ES-I3 (cell line): Measurements from ENCODE around the gene EOMES.
"Not testable (repeated sequence)": the region's sequence is repeated elsewhere in the genome, so short reads cannot be mapped to it uniquely, and the experiment has no call there.

ENCODE experiments used
- H3K36me3 ChIP-seq: 2 replicates; pipeline ENCODE4 v1.6.1; 2013; ENCODE audit warnings: mild to moderate bottlenecking, low read length, control low read depth, moderate library complexity; ENCODE audit not compliant: insufficient read depth
- H3K4me1 ChIP-seq: 2 replicates; pipeline ENCODE4 v1.6.1; 2013; ENCODE audit warnings: mild to moderate bottlenecking, control low read depth, low read length; ENCODE audit not compliant: insufficient read depth
- H3K9ac ChIP-seq: 2 replicates; pipeline ENCODE4 v1.6.1; 2013; ENCODE audit warnings: low read depth, mild to moderate bottlenecking, low read length, moderate library complexity
- H3K9me3 ChIP-seq: 2 replicates; pipeline ENCODE4 v1.6.1; 2013; ENCODE audit warnings: mild to moderate bottlenecking, low read length, moderate library complexity; ENCODE audit not compliant: control insufficient read depth, insufficient read depth

EOMES gene

DNA sequence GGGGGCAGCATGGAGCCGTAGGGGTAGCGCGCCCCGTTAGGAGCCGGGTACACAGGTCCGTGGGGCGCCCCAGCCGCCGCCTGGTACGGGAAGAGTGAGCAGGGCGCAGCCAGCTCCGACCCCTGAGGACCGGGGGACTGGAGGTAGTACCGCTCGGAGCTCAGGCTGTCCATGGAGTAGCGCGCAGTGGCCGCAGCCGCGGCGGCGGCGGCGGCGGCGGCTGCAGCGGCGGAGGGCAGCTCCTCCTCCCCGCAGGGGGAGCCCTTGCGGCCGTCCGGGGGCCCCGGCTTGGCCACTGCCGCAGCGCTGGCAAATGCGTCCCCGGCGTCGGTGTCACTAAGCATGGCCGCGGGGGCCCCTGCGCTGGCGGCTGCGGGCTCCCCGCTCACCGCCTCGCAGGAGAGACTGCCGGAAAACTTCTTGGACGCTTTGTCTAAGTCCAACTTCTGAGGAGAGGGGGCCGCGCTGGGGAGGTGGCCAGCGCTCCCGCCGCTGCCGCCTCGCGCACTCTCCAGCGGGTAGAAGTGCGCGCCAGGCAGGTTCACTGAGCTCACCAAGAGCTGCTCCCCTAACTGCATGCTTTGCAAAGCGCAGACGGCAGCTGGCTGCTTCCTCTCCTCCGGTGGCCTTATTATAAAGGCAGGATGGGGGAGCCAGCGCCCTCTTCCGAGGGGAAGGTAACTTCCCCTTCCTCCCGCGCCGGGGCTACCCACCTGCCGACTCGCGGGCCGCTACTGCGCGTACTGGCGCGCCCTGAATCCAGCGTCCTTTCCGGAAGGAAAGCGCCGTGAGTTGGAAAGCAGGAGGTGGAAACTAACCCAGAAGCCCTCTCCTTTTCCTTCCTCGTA lies at the start of gene EOMES:
TSS of gene EOMES (minus strand) at position 607 of the 848 bp plus-strand sequence. CDS start at position 578, 29 bp downstream.
- Histone ChIP-seq H3K36me3 (no peaks in the 10 kb centered on the region; the same call in 1 of the 2 replicates), H3K9me3 (no peaks in the 10 kb centered on the region), H3K9ac (peak within 1 kb of the TSS; percentile 69), H3K4me1 (peaks cover 9% of the 10 kb centered on the region)

DNA sequence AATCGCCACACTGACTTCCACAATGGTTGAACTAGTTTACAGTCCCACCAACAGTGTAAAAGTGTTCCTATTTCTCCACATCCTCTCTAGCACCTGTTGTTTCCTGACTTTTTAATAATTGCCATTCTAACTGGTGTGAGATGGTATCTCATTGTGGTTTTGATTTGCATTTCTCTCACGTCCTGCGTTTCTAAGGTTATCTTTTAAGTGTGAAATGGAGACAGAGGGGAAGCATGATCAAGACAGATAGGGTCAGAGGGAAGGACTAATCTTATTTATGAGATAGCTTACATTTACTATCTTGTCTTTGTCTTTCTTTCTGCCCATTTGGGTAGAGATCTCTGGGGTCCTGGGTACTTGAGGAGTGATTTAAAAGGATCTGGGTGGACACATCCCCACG lies 48.3 kb upstream of the EOMES start:
- not testable (repeated sequence) for H3K9ac ChIP-seq
- peaks cover 12% of the 10 kb centered on the region for H3K4me1 ChIP-seq

DNA sequence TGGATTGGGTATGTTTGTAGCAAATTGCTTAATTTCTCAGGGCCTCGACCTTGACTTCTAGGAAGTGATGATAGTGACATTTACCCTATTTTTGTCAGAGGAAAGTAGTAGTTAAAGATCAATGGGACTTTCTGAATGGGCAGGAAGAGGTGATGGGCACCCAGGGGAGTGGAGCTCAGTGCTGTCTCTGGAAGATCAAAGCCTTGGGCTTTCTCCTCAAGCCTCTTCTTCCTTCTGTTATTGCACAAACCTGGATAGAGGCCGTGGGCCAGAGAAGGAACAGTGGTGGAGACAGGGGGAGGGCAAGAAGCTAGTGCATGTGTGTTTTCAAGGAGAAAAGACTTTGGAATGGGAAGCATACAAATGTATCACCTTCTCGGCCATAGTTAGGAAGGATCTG lies 44.9 kb upstream of the EOMES start:
- Histone ChIP-seq H3K9ac (no peak overlapping the region), H3K4me1 (peaks cover 12% of the 10 kb centered on the region), H3K9me3 (no peaks in the 10 kb centered on the region), H3K36me3 (no peaks in the 10 kb centered on the region)

More for the DNA sequence above, 48.3 kb upstream of the EOMES start:
- not testable (repeated sequence) for H3K36me3 ChIP-seq, H3K9me3 ChIP-seq

DNA sequence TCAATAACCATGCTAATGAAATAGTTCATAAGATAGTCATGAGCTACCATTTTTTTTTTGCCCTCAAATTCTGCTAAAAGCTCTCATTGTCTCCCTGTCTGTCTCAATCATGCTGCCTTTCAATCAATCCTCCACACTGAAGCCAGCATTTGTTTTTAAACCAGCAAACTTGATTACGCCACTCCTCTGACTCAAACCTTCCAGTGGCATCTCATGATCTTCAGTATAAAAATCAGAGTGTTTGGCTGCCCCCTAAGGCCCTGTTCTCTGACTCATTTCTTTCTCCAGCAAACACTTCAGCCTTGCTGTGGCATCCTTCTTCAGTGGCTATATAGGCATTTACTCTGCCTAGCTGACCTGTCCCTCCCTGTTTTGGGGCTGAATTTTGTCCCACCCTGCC lies 36.0 kb upstream of the EOMES start:
- Histone ChIP-seq H3K9ac (no peak overlapping the region), H3K36me3 (no peaks in the 10 kb centered on the region), H3K4me1 (no peaks in the 10 kb centered on the region), H3K9me3 (no peaks in the 10 kb centered on the region)

DNA sequence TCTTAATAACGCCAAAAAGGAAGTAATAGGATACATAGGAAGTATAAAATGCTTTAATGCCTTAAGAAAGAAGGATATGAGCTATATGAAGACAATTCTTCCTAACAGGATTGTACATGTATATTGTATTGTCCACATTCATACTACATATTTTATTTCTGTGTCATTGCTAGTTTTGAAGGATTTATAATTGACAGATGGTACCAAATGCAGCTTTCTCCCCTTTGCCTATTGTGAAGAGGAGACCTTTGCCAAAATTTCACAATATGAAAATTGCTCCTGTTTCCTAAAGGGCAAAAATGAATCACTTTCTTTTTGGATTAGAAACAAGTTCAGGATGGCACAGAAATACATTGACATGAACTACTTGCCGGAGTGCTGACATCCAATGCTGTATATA lies 34.8 kb upstream of the EOMES start:
- Histone ChIP-seq H3K9ac (no peak overlapping the region), H3K4me1 (no peaks in the 10 kb centered on the region), H3K9me3 (no peaks in the 10 kb centered on the region; the same call in 1 of the 2 replicates)

DNA sequence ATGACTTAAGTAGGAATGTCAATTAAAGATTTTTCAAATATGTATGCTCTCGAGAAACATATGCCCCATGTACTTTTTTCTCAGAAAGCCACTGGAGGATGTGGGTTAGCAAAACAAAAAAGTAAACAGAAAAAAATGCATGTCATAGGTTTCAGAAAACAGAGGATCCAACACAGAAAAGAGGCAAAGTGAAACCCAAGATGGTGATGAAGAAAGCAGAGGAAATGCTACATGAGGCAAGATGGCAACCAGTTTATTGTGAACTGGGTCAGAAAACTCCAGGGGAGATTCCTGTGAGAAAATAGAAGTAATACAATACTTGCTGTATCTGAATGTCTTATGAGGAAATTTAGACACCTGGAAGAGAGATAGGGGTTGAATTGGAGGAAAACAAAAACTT lies 30.8 kb upstream of the EOMES start:
- H3K36me3 ChIP-seq = no peaks in the 10 kb centered on the region
- H3K9me3 ChIP-seq = no peaks in the 10 kb centered on the region; the same call in 1 of the 2 replicates
- no peak overlapping the region for H3K9ac ChIP-seq
- no peaks in the 10 kb centered on the region for H3K4me1 ChIP-seq

More for the DNA sequence above, 34.8 kb upstream of the EOMES start:
- H3K36me3 ChIP-seq = no peaks in the 10 kb centered on the region

DNA sequence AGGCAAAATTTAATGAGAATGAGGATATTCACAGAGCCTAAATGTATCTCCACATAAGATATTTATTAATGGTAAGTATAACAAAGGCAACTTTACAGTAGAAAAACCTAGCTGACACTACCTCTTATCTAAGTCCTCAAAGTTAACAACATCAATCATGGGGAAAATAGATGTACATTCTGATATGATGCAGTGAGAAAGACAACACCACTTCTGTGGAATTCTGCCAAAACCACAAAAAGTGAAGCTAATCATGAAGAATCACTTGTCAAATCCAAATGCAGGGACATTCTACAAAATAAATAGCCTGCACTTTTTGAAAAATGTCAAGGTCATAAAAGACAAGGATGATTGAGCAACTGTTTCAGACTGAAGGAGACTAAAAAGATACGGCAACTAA lies 27.5 kb upstream of the EOMES start:
- Histone ChIP-seq H3K9ac (no peak overlapping the region), H3K9me3 (no peaks in the 10 kb centered on the region; the same call in 1 of the 2 replicates), H3K36me3 (no peaks in the 10 kb centered on the region), H3K4me1 (no peaks in the 10 kb centered on the region)

DNA sequence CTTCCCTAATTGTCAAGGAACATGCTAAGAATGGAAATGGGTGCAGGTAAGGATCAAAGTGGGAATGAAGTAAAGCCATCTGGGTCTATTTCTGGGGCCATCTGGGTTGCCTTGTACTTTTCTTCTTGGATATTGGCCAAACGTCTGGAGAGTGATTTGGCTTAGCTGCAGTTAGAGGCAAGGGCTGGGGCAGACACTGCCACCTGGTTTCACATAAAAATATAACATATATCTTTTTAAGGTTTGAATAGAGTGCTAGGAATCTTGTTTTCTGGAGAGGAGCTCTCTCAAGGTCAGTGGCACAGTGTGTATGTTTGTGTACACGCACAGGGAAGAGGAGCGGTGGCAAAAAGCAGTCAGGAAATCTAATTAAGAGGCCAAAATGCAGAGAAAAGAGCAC lies 24.7 kb upstream of the EOMES start:
- Histone ChIP-seq H3K9ac (no peak overlapping the region), H3K36me3 (no peaks in the 10 kb centered on the region), H3K4me1 (no peaks in the 10 kb centered on the region), H3K9me3 (no peaks in the 10 kb centered on the region)

DNA sequence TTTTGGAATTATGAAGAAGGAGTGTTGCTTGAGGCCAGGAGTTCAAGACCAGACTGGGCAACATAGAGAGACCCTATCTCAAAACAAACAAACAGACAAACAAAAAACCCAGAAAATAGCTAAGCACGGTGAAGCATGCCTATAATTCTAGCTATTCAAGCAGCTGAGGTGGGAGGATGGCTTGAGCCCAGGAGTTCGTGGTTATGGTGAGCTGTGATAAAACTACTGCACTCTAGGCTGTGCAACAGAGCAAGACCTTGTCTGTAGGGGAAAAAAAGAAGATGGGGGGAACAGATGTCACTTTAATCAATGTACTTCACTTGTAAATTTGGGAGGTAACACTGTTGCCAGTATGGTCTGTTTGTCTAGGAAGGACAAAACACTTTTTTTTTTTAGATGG lies 18.7 kb upstream of the EOMES start:
- H3K9me3 ChIP-seq = no peaks in the 10 kb centered on the region
- no peaks in the 10 kb centered on the region for H3K36me3 ChIP-seq
- no peaks in the 10 kb centered on the region for H3K4me1 ChIP-seq

DNA sequence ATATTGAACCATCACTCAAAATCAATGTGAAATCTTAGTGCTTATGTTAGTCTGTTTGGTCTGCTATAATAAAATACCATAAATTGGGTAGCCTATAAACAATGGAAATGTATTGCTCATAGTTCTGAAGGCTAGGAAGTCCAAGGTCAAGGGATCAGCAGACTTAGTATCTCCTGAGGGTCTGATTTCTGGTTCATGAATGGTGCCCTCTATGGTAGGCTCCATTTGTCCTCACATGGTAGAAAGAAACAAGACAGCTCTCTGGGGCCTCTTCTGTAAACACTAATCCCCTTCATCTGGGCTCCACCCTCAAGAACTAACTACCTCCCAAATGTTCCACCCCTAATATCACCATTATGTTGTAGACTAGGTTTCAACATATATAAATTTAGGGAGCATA lies 15.0 kb upstream of the EOMES start:
- no peaks in the 10 kb centered on the region for H3K4me1 ChIP-seq
- no peak overlapping the region for H3K9ac ChIP-seq
- no peaks in the 10 kb centered on the region for H3K36me3 ChIP-seq
- H3K9me3 ChIP-seq = no peaks in the 10 kb centered on the region

More for the DNA sequence above, 18.7 kb upstream of the EOMES start:
- H3K9ac ChIP-seq = no peak overlapping the region

DNA sequence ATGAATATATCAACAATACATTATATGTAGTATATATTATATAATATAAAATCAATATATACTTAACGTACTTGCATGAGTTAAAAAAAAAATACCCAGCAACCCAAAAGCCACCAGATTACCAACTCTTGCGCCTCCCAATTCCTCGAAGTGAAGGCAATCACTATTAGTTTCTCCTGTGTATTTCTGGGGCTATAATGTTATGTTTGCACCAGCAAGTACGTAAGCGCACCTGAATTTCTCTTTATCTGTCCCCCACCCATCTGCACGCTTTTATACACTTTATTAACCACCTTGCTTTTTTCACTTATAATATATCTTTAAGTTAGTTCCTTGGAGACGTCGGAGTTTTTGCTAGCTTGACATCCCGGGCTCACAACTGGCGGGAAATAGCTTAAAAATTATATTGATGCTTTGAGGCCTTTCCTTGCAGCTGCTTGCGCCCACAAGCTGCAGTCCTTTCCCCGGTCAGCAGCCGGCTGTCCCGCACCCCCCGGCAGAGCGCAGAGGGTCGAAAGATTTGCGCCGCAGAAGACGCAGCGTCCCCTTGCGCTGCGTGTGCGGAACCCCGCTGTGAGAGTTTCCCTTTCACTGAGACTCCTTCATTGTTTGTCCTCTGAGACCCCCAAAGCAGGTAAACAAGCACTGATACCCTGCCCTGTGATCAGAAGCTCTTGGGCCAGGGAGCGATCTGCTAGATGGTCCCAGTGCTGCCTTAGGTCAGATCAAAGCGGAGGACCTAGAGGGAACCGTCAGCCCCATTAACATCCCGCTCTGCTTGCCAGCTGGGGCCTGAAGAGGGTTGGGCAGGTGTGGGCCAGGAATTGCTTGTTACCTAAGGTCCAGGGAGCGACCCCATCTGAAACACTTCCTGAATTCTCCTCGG lies 8.9 kb upstream of the EOMES start:
- H3K9me3 ChIP-seq = no peaks in the 10 kb centered on the region
- no peak overlapping the region; the same call in 1 of the 2 replicates for H3K9ac ChIP-seq
- H3K4me1 ChIP-seq = peaks cover 7% of the 10 kb centered on the region
- H3K36me3 ChIP-seq = no peaks in the 10 kb centered on the region

DNA sequence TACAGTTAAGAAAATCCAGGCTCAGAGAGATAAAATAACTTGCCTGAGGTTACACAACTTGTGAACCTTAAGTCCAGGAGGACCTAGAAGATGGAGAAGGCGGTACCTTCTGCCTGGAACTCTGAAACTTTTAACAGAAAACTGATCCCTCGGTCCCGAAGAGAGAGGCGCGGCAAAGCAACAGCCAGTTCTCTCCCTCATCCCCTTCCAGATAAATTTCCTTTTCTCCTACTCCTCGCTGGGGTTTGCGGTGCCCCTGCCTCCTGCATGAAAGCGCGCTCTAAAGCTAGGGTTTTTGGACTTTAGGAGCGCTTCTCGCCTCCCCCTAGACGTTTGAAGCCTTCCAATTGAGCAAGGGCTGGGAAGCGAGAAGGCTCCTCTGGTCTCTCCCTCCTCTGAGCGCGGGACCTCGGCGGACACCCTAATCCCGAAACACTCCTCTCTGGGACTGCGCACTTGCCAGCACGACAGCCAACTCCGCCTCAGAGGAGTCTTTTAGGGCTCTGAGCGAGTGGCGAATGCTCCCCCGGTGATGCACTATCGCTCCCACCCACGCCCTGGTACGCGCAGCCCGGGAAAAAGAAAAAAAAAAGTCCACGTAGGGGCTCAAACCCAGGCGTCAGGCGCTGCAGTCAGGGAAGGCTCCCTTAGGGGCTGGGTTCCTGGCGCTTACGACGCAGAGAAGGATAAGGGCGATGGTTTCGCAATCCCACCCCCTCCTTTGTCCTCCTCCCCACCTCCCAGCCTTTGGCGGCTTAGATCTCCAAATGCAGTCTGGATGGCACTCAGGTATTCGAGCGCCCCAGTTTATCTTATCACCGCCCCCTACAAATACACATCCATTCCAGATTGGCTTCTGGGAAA lies 7.9 kb upstream of the EOMES start:
- no peaks in the 10 kb centered on the region for H3K9me3 ChIP-seq
- H3K9ac ChIP-seq = peak overlapping the region; percentile 29; the same call in 1 of the 2 replicates
- no peaks in the 10 kb centered on the region for H3K36me3 ChIP-seq
- H3K4me1 ChIP-seq = peaks cover 7% of the 10 kb centered on the region

DNA sequence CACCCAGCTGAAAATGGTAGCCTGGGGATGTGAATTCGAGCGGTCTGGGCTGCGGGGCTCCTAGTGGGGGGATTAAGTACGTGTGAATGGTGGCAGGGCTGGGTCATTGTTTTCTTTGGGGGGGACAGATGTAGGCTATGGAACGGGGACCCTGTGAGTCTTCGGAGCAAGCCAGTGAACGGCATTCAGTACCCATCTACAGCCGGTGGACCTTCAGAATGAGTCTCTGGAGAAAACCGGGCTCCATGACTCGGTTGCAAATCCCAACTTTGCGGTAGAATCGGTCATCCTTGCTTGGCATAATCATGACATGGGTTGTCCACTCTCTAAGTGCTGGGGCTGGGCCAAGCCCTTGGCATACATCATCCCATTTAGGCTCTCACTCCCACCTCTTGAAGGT lies 7.2 kb upstream of the EOMES start:
- no peaks in the 10 kb centered on the region for H3K9me3 ChIP-seq
- H3K36me3 ChIP-seq = no peaks in the 10 kb centered on the region
- peaks cover 9% of the 10 kb centered on the region for H3K4me1 ChIP-seq
- peak overlapping the region; percentile 29; the same call in 1 of the 2 replicates for H3K9ac ChIP-seq
